Activated CD4-positive, alpha-beta T cell treated with anti-CD3 and anti-CD28 coated beads for 4 hours (primary cell): ENCODE data around the gene GLYATL1.

Experiments
- DNase-seq, 2 donors: peaks; one replicate each; pipeline ENCODE4 v3.0.0-alpha.2; 2020

Gene GLYATL1, protein sequence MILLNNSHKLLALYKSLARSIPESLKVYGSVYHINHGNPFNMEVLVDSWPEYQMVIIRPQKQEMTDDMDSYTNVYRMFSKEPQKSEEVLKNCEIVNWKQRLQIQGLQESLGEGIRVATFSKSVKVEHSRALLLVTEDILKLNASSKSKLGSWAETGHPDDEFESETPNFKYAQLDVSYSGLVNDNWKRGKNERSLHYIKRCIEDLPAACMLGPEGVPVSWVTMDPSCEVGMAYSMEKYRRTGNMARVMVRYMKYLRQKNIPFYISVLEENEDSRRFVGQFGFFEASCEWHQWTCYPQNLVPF

DNA sequence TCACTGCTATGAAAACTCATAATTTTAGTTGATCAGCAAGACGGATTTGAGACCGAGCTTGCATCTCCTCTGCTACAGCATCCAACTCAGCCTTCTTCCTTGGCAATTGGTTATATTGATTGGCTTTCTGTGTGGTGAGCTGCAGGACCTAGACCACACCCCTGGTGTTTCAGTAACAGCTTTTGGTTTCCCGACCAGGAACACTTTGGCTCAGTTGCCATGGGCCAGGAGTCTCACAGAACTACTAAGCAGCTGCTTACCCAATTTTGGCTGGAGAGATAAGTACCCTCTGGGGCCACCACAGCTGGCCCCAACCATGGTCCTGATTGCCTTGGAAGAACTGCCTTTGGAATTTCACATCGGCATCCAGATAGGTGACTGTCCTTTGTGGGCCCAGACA lies at the start of gene GLYATL1:
Gene GLYATL1 (plus strand): TSS at position 212 of the 400 bp plus-strand sequence. CDS start 7,600 bp downstream, outside the sequence.
- DNase-seq: no peak

DNA sequence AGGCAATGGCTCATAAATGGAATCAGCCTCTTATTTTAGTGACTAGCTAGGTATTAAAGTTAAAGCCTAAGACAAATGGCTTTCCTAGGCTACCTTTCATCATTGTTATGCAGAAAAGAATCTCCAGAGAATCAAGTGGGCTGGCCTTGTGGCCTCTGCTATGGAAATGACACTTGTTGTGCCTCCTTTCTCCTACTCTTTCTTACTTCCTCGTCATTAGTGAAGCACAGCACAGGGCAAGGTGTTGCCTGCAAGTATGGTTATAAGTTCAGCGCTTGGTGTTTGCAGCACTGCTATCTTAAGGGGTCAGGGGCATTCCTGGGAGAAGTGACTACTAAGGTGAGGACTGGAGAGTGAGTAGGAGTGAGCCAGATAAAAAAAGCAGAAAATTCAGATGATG lies 45.4 kb upstream of the GLYATL1 start:
- no peak for DNase-seq

GRCh38 chr11:58898106-58898505 lies 41.2 kb upstream of the GLYATL1 start:
- DNase-seq: no peak

DNA sequence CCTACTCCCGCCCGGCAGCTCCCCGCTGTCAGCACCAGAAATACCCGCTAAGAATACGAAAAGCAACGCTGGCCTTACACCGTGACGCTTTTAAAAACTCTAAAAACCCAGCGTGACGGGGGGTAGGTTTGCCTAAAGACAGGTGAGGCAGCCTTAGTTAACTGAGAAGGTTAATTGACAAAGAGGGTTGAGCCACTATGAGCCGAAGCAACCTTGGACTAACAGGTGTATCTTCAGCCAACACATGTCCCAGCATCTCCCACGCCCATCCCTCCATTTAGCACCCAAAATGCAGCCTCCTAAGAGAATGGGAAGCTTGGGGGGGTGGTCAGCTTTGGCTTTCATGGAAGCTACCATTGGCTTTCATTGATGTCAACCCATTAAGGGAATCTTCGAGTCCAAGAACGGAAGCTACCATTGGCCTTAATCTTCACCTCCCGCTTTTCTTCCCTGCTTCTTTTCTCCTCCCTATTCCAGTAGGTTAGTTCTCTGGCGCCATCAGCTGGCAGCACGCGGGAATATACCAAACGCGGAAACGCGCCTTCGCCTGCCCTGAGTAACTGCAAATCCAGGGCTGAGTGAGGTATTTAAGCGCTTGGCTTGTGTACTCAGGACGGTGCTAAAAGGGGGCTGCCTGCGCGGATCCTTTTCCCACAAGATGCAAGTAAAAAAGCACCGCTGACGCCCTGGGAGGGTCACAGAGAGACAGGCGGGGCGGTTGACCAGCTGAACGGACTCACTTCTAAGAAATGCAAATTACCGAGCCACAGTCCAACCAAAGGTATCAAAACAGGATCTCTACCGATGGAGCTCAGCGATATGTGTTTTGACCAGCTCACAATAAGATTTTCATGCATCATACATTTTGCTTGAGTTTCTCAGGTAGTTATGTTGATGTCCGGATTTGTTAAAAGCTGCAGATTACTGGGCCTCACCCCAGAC lies 38.5 kb upstream of the GLYATL1 start:
- no peak for DNase-seq

DNA sequence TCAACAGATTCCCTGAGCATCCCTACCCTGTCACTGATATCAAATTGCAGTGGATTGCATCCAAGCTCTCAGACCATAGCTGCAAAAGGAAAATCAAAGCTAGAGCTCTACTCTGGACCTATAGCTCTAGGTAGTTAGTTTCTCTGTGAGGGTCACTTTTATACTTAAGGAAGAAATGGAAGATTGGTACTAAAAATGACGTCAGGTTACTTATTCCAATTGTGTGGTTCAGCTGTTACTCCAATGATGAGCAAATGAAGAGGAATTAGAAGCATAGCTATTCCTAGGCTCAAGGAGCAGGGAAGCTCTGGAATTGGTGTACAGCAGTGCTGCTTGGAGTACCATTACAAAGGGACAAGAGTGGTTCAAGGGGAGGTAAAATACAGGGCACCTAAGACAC lies 36.4 kb upstream of the GLYATL1 start:
- DNase-seq: no peak

- DNase-seq: no peak
Measured at GRCh38 chr11:58905011-58905720, 34.1 kb upstream of the GLYATL1 start.

DNA sequence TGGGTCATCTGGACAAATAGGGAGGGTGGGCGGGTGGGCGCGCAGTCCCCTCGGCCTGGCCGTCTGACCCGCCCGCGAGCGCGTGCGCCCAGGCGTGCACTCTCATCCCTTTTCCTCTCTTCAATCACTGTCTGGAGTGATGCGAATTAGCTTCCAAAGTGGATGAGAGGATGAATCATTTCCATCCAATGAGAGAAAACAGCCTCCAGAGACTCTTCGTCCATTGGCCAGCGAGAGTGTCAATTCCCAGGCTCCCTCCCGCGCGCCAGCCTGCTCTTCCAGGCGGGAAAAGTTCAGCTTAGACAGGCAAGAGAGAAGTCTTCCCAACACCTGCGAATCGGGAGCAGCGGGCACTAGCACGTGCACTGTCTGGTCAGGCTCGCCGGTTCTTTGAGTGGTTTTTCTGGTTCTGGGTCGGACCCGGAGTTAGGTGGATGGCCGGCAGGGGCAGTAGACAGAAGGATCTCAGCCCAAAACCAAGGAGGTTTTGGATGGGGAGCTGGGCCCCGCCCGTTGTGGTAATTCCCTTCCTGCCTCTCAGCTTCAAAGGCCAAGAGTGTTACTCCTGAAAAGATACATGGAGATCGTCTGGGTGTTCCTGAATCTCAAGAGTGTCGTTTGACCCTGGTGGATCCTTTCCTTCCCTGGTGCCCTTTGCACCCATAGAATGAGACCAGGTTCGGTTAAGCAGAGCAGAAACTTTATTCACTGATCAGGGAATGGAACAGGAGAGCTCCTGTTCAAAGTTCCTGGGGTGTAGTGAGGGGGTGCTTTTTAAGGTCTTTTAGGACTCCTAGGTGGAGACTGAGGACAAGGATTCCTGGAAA lies 33.4 kb upstream of the GLYATL1 start:
- DNase-seq: no peak

GRCh38 chr11:58907780-58908179 lies 31.5 kb upstream of the GLYATL1 start:
- DNase-seq: no peak

GRCh38 chr11:58912124-58912523 lies 27.2 kb upstream of the GLYATL1 start:
- no peak for DNase-seq

GRCh38 chr11:58913685-58914084 lies 25.6 kb upstream of the GLYATL1 start:
- no peak for DNase-seq

- DNase-seq: no peak
Measured at GRCh38 chr11:58914821-58915543, 24.3 kb upstream of the GLYATL1 start.

DNA sequence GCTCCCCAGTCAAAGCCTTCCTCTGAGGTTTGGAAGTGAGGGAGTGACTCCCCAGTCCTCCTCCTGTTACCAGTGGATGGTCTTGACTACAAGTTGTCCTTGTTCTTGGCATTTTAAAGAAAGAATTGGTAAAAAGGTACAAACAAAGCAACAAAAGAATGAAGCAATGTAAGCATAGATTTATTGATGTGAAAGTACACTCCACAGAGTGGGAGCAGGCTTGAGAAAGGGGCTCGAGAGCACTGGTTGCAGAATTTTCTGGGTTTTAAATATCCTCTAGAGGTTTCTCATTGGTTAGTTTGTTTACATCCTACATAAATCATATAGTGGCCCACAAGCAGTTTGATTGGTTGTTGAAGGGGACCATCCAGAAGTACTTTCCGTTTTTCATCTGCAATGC lies 22.7 kb upstream of the GLYATL1 start:
- no peak for DNase-seq

GRCh38 chr11:58917159-58917783 lies 22.0 kb upstream of the GLYATL1 start:
- DNase-seq: no peak

DNA sequence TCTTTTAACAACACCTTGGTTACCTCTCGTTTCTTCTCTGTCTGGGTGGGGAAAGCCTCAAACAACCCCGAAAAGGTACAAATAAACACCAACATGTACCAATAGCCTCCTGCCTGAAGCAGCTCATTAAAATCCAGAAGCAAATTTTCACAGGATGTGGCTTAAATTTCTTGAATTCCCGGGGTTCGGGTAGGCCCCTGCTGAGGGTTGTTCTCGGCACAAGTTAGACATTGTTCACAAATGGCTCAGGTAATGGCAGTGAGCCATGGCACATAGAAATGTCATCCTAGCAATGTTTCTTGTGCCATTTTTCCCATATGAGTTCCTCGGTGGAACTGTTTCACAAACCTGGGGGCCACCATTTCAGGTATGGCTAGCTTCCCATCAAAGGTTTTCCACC lies 19.7 kb upstream of the GLYATL1 start:
- no peak for DNase-seq

DNA sequence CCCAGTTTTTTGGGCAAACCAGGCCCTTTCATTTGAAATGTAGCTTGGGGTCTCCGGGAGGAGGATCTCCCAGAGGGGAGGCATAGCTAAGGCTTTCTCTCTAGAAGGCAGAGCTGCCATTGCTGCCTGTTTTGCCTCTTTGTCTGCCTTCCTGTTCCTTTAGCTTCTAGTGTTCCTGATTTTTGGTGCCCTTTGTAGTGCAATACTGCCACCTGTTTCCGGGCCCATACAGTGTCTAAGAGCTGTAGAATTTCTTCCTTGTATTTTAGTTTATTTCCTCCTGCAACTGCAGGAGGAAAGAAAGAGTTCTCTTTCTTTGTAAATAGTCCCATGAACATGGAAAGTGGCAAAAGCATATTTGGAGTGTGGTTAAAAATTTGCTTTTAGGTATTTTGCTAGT lies 19.3 kb upstream of the GLYATL1 start:
- DNase-seq: no peak

DNA sequence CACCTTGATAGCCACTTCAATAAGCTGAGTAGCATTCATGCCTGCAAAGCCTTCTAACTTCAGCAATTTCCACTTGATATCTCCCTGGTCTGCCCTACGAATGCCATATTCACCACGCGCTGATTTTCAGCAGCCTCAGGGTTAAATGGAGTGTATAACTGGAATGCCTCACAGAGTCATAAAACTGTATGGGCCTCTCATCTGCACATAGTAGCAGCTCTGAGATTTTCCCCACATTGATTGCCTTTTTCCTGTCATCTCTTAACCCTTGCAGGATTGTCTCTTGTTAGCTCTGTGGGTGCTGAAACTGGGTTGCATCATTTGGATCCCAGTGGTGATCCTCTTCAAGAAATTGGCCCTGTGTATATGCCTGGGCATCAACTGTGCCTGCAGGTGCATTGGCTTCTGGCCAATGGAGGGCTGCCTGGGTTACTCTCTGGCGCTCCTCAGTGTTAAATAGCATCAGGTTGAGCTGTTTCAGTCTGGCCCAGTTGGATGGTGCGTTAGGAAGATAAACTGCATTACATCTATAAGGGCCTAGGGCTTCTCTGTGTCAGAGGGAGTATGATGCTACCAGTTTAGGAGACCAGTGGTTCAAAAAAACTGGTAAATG lies 17.4 kb upstream of the GLYATL1 start:
- DNase-seq: no peak

- DNase-seq: no peak
Measured at GRCh38 chr11:58922479-58922878, 16.8 kb upstream of the GLYATL1 start.

GRCh38 chr11:58923300-58923788 lies 15.9 kb upstream of the GLYATL1 start:
- no peak for DNase-seq

GRCh38 chr11:58924230-58924629 lies 15.1 kb upstream of the GLYATL1 start:
- DNase-seq: no peak

GRCh38 chr11:58926251-58926650 lies 13.0 kb upstream of the GLYATL1 start:
- DNase-seq: no peak

- DNase-seq: no peak
Measured at GRCh38 chr11:58926695-58927094, 12.6 kb upstream of the GLYATL1 start.
